ENCODE results near the gene INPP5D. TPM values are rescaled to one million over a fixed set of nuclear protein-coding genes. Genes with fewer than 3 reads are reported as not detected.

Gene INPP5D
- total and polyA plus RNA-seq, 4 experiments from 2014 or later: 29.6 to 127 (median 121) TPM

- no peaks in the 10 kb centered on the region for H3K36me3 ChIP-seq (ENCODE audit: insufficient read depth, low read length)
- no peaks in the 10 kb centered on the region for H3K27me3 ChIP-seq (ENCODE audit: insufficient read depth, low read length)
- DNase-seq: no peak
- Mint-ChIP-seq H3K27me3 (no peaks in the 10 kb centered on the region), H3K4me3 (peak overlapping the region in 6 of 8 donors; percentile 44 to 70 (median 51)), H3K4me1 (peaks cover 31 to 56% (median 46%) of the 10 kb centered on the region in 4 donors), H3K36me3 (no peaks in the 10 kb centered on the region), H3K9me3 (peaks cover 0 to 2% (median 0%) of the 10 kb centered on the region in 8 donors), H3K27ac (peak overlapping the region in 6 of 7 donors; percentile 71 to 86 (median 74))
- no peak overlapping the region for H3K4me3 ChIP-seq (ENCODE audit: low read length in 2 of 2)
- H3K9me3 ChIP-seq (ENCODE audit: control insufficient read depth in 1 of 2, low read length in 2 of 2): no peaks in the 10 kb centered on the region
- CTCF ChIA-PET (ENCODE audit: partially characterized antibody): interaction anchor here (2.0 to 4.2 kb wide), 2 partner anchors 11 to 17 kb away, joined by 5 to 21 read pairs; partner anchors contain the start of gene ATG16L1
- intact Hi-C loops (cut with micrococcal nuclease): no loop called here
- peaks cover 57% of the 10 kb centered on the region for H3K4me1 ChIP-seq (ENCODE audit: insufficient read depth, low read length)
- peak overlapping the region; percentile 14 for H3K27ac ChIP-seq (ENCODE audit: low read depth, low read length)
- POLR2A ChIA-PET (ENCODE audit: partially characterized antibody): interaction anchor here (0.9 to 1.3 kb wide), 5 partner anchors 16 to 37 kb away, joined by 3 to 4 read pairs (median 3); partner anchors contain the start of gene ATG16L1
Observed at GRCh38 chr2:233233618-233234230, 173.6 kb downstream of the INPP5D start.

GRCh38 chr2:233234264-233234663, 174.1 kb downstream of the INPP5D start:
- Histone ChIP-seq H3K9me3 (ENCODE audit: control insufficient read depth in 1 of 2, low read length in 2 of 2) (no peaks in the 10 kb centered on the region), H3K27me3 (ENCODE audit: insufficient read depth, low read length) (no peaks in the 10 kb centered on the region), H3K4me3 (ENCODE audit: low read length in 2 of 2) (no peak overlapping the region), H3K27ac (ENCODE audit: low read depth, low read length) (peak overlapping the region; percentile 14), H3K36me3 (ENCODE audit: insufficient read depth, low read length) (no peaks in the 10 kb centered on the region), H3K4me1 (ENCODE audit: insufficient read depth, low read length) (peaks cover 63% of the 10 kb centered on the region)
- Mint-ChIP-seq H3K4me1 (peaks cover 36 to 61% (median 51%) of the 10 kb centered on the region in 4 donors), H3K27ac (peak overlapping the region in 6 of 7 donors; percentile 71 to 86 (median 74)), H3K4me3 (peak overlapping the region in 7 of 8 donors; percentile 44 to 70 (median 51)), H3K9me3 (peaks cover 0 to 4% (median 0%) of the 10 kb centered on the region in 8 donors), H3K27me3 (no peaks in the 10 kb centered on the region), H3K36me3 (peaks cover 0 to 3% of the 10 kb centered on the region in 2 donors)
- POLR2A ChIA-PET (ENCODE audit: partially characterized antibody): interaction anchor here (0.9 to 1.3 kb wide), 5 partner anchors 16 to 37 kb away, joined by 3 to 4 read pairs (median 3); partner anchors contain the start of gene ATG16L1
- intact Hi-C loops (cut with micrococcal nuclease): no loop called here
- CTCF ChIA-PET (ENCODE audit: partially characterized antibody): interaction anchor here (0.7 to 4.2 kb wide), 3 partner anchors 11 to 174 kb away, joined by 4 to 21 read pairs (median 5); partner anchors contain the start of genes ATG16L1 and INPP5D
- DNase-seq: peak in 1 of 5 donors; percentile 46

GRCh38 chr2:233234996-233235395, 174.9 kb downstream of the INPP5D start:
- H3K4me3 ChIP-seq (ENCODE audit: low read length in 2 of 2): no peak overlapping the region
- no peaks in the 10 kb centered on the region for H3K27me3 ChIP-seq (ENCODE audit: insufficient read depth, low read length)
- peaks cover 42 to 68% (median 55%) of the 10 kb centered on the region in 4 donors for H3K4me1 Mint-ChIP-seq
- no peak for DNase-seq
- intact Hi-C loops (cut with micrococcal nuclease): no loop called here
- ChIA-PET CTCF (ENCODE audit: partially characterized antibody) (interaction anchor here (2.0 to 4.2 kb wide), 2 partner anchors 10 to 16 kb away, joined by 5 to 21 read pairs; partner anchors contain the start of gene ATG16L1), POLR2A (ENCODE audit: partially characterized antibody) (interaction anchor here (1.0 to 3.1 kb wide), 4 partner anchors 12 to 33 kb away, joined by 3 to 13 read pairs (median 3); partner anchors contain the start of gene ATG16L1)
- no peaks in the 10 kb centered on the region for H3K27me3 Mint-ChIP-seq
- peaks cover 0 to 3% of the 10 kb centered on the region in 2 donors for H3K36me3 Mint-ChIP-seq
- H3K27ac Mint-ChIP-seq: peak overlapping the region in 3 of 7 donors; percentile 24 to 74 (median 35)
- peaks cover 0 to 6% (median 0%) of the 10 kb centered on the region in 8 donors for H3K9me3 Mint-ChIP-seq
- no peaks in the 10 kb centered on the region for H3K9me3 ChIP-seq (ENCODE audit: control insufficient read depth in 1 of 2, low read length in 2 of 2)
- H3K4me1 ChIP-seq (ENCODE audit: insufficient read depth, low read length): peaks cover 67% of the 10 kb centered on the region
- no peaks in the 10 kb centered on the region for H3K36me3 ChIP-seq (ENCODE audit: insufficient read depth, low read length)
- peak overlapping the region in 4 of 8 donors; percentile 6 to 67 (median 34) for H3K4me3 Mint-ChIP-seq
- no peak overlapping the region for H3K27ac ChIP-seq (ENCODE audit: low read depth, low read length)

- no peaks in the 10 kb centered on the region for H3K9me3 ChIP-seq (ENCODE audit: control insufficient read depth in 1 of 2, low read length in 2 of 2)
- no peaks in the 10 kb centered on the region for H3K36me3 ChIP-seq (ENCODE audit: insufficient read depth, low read length)
- Mint-ChIP-seq H3K4me1 (peaks cover 42 to 68% (median 55%) of the 10 kb centered on the region in 4 donors), H3K9me3 (peaks cover 0 to 6% (median 0%) of the 10 kb centered on the region in 8 donors), H3K4me3 (no peak overlapping the region), H3K27ac (peak overlapping the region in 2 of 7 donors; percentile 4 to 64), H3K36me3 (peaks cover 0 to 3% of the 10 kb centered on the region in 2 donors), H3K27me3 (no peaks in the 10 kb centered on the region)
- POLR2A ChIA-PET (ENCODE audit: partially characterized antibody): interaction anchor here (1.4 to 3.1 kb wide), 2 partner anchors 11 to 15 kb away, joined by 3 to 13 read pairs; partner anchors contain the start of gene ATG16L1
- CTCF ChIA-PET (ENCODE audit: partially characterized antibody): interaction anchor here (4.2 kb wide), 1 partner anchor 15 kb away, joined by 21 read pairs; the partner anchor contains the start of gene ATG16L1
- no peak overlapping the region for H3K4me3 ChIP-seq (ENCODE audit: low read length in 2 of 2)
- no peak overlapping the region for H3K27ac ChIP-seq (ENCODE audit: low read depth, low read length)
- intact Hi-C loops (cut with micrococcal nuclease): no loop called here
- peaks cover 66% of the 10 kb centered on the region for H3K4me1 ChIP-seq (ENCODE audit: insufficient read depth, low read length)
- DNase-seq: peak in 1 of 5 donors; percentile 16
- H3K27me3 ChIP-seq (ENCODE audit: insufficient read depth, low read length): no peaks in the 10 kb centered on the region
Observed at GRCh38 chr2:233235977-233236376, 175.8 kb downstream of the INPP5D start.

- Mint-ChIP-seq H3K27ac (peak overlapping the region in 4 of 7 donors; percentile 69 to 83 (median 78)), H3K4me1 (peaks cover 48 to 74% (median 61%) of the 10 kb centered on the region in 4 donors), H3K4me3 (peak overlapping the region in 3 of 8 donors; percentile 4 to 57 (median 7)), H3K36me3 (peaks cover 0 to 3% of the 10 kb centered on the region in 2 donors), H3K27me3 (no peaks in the 10 kb centered on the region), H3K9me3 (peaks cover 0 to 6% (median 0%) of the 10 kb centered on the region in 8 donors)
- intact Hi-C loops (cut with micrococcal nuclease): no loop called here
- H3K4me1 ChIP-seq (ENCODE audit: insufficient read depth, low read length): peaks cover 69% of the 10 kb centered on the region
- no peak overlapping the region for H3K4me3 ChIP-seq (ENCODE audit: low read length in 2 of 2)
- H3K9me3 ChIP-seq (ENCODE audit: control insufficient read depth in 1 of 2, low read length in 2 of 2): no peaks in the 10 kb centered on the region
- no peaks in the 10 kb centered on the region for H3K36me3 ChIP-seq (ENCODE audit: insufficient read depth, low read length)
- CTCF ChIA-PET (ENCODE audit: partially characterized antibody): interaction anchor here (0.7 to 4.2 kb wide), 2 partner anchors 8 to 14 kb away, joined by 3 to 21 read pairs; partner anchors contain the start of gene ATG16L1
- H3K27ac ChIP-seq (ENCODE audit: low read depth, low read length): no peak overlapping the region
- no peak for DNase-seq
- H3K27me3 ChIP-seq (ENCODE audit: insufficient read depth, low read length): no peaks in the 10 kb centered on the region
- POLR2A ChIA-PET (ENCODE audit: partially characterized antibody): interaction anchor here (3.1 kb wide), 1 partner anchor 13 kb away, joined by 13 read pairs; the partner anchor contains the start of gene ATG16L1
Observed at GRCh38 chr2:233236820-233237589, 176.9 kb downstream of the INPP5D start.

GRCh38 chr2:233240897-233241296, 180.8 kb downstream of the INPP5D start:
- H3K27me3 Mint-ChIP-seq: no peaks in the 10 kb centered on the region

More at GRCh38 chr2:233240897-233241296, 180.8 kb downstream of the INPP5D start:
- peaks cover 41 to 78% (median 57%) of the 10 kb centered on the region in 4 donors for H3K4me1 Mint-ChIP-seq
- H3K9me3 Mint-ChIP-seq: peaks cover 0 to 6% (median 0%) of the 10 kb centered on the region in 8 donors
- intact Hi-C loops (cut with micrococcal nuclease): loop anchor here (10.0 kb wide), 1 partner anchor 546 kb away; the partner anchor contains the start of gene GIGYF2
- POLR2A ChIA-PET (ENCODE audit: partially characterized antibody): interaction anchor here (0.6 to 3.9 kb wide), 12 partner anchors 9 to 180 kb away, joined by 3 to 33 read pairs (median 6); partner anchors contain the start of genes ATG16L1 and INPP5D
- H3K27ac Mint-ChIP-seq: peak overlapping the region; percentile 71 to 92 (median 85)
- Histone ChIP-seq H3K9me3 (ENCODE audit: control insufficient read depth in 1 of 2, low read length in 2 of 2) (no peaks in the 10 kb centered on the region), H3K4me1 (ENCODE audit: insufficient read depth, low read length) (peaks cover 64% of the 10 kb centered on the region), H3K36me3 (ENCODE audit: insufficient read depth, low read length) (no peaks in the 10 kb centered on the region), H3K27ac (ENCODE audit: low read depth, low read length) (no peak overlapping the region), H3K27me3 (ENCODE audit: insufficient read depth, low read length) (no peaks in the 10 kb centered on the region), H3K4me3 (ENCODE audit: low read length in 2 of 2) (peak overlapping the region in 1 of 2 donors; percentile 15)
- CTCF ChIA-PET (ENCODE audit: partially characterized antibody): interaction anchor here (0.9 to 4.5 kb wide), 3 partner anchors 10 to 187 kb away, joined by 3 to 28 read pairs (median 3); partner anchors contain the start of genes ATG16L1 and INPP5D
- DNase-seq: peak; percentile 40 to 60 (median 50)
- H3K4me3 Mint-ChIP-seq: peak overlapping the region; percentile 59 to 87 (median 79)
- peaks cover 0 to 3% of the 10 kb centered on the region in 2 donors for H3K36me3 Mint-ChIP-seq
